Stomach (tissue), 4 donors: ENCODE data around the gene ASPHD1.

Experiments used
- POLR2AphosphoS5 ChIP-seq, 3 donors: sonication (generic); formaldehyde crosslinking; IDR thresholded peaks; one replicate each; pipeline ENCODE4 v1.6.1; 2016; ENCODE audit warnings: antibody characterized with exemption in 3 of 3
- TF ChIP-seq, protein P1 (sequence below), 7 experiments: fragments of 450-650 bp in 4 of 7; fragments of 200-600 bp in 3 of 7; sonication (generic) in 3 of 7; IDR thresholded peaks; one replicate each; pipeline ENCODE4 v1.5.1; 2016 to 2019; ENCODE audit warnings: antibody characterized with exemption in 7 of 7, control low read depth in 2 of 7, mild to moderate bottlenecking in 1 of 7

DNA sequence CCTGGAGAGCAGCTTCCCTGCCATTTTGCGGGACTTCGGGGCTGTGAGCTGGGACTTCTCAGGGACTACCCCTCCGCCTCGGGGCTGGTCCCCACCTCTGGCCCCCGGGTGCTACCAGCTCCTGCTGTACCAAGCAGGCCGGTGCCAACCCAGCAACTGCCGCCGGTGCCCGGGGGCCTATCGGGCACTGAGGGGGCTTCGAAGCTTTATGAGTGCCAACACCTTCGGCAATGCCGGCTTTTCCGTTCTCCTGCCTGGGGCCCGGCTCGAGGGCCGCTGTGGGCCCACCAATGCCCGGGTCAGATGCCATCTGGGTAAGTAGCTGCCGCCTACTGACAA, 1.3 kb downstream of the ASPHD1 start:
- TF ChIP-seq, protein P1, sequence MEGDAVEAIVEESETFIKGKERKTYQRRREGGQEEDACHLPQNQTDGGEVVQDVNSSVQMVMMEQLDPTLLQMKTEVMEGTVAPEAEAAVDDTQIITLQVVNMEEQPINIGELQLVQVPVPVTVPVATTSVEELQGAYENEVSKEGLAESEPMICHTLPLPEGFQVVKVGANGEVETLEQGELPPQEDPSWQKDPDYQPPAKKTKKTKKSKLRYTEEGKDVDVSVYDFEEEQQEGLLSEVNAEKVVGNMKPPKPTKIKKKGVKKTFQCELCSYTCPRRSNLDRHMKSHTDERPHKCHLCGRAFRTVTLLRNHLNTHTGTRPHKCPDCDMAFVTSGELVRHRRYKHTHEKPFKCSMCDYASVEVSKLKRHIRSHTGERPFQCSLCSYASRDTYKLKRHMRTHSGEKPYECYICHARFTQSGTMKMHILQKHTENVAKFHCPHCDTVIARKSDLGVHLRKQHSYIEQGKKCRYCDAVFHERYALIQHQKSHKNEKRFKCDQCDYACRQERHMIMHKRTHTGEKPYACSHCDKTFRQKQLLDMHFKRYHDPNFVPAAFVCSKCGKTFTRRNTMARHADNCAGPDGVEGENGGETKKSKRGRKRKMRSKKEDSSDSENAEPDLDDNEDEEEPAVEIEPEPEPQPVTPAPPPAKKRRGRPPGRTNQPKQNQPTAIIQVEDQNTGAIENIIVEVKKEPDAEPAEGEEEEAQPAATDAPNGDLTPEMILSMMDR (IDR thresholded peaks at IDR 0.05) = no peak
- no peak for TF ChIP-seq POLR2AphosphoS5 (IDR thresholded peaks at IDR 0.05)
